Tongue (tissue), 2 donors: ENCODE data around the gene C18orf63. TPM values are rescaled to one million over a fixed set of nuclear protein-coding genes. Genes with fewer than 3 reads are reported as not detected.
A peak's percentile ranks its signal among the peaks of the same experiment; 100 is the strongest.

Experiments used
- DNase-seq: peaks from one replicate; pipeline ENCODE4 v3.0.0-alpha.2; 2015
- total RNA-seq: library from RNA; depleted of rRNA; stranded (reverse); fragments of >200 nt; gene quantifications from one replicate; pipeline ENCODE4 v1.2.3, GENCODE V29; 2014

Gene C18orf63
- total RNA-seq, 1 donor from 2014 or later = not detected

DNA sequence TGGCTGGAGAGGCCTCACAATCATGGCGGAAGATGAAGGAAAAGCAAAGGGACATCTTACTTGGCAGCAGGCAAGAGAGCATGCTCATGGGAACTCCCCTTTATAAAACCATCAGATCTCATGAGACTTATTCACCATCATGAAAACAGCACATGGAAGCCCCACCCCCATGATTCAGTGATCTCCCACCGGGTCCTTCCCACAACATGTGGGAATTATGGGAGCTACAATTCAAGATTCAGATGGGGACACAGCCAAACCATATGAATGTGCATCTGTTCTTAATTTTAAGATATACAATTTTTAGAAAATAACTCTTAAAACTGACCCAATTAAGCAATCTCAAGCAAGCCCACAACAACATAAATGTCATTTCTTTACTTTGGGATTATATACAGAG lies 12.6 kb downstream of the C18orf63 start:
- DNase-seq = peak; percentile 1

DNA sequence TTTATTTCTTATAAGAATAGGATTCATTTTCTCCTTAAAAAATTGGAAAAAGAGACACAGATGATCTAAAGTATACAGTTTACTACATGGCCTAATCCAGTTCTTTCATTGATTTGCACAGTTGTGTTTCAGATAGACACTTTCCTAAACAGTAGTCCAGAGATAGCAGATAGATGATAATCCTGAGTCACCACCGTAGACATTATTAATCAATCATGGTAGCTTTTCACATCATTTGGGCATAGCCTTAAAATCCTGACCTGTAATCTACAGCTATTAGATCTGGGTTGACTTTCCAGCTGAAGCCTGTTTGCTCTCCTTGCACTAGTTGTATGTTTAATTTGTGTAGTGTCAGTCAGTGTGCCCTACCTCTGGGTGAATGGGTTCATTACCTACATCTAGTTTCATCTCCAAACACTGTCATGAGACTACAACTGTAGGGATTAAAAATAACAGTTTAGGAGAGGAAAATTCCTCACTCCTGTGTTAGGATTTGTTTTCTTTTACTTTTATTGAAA lies 14.1 kb downstream of the C18orf63 start:
- DNase-seq = no peak

DNA sequence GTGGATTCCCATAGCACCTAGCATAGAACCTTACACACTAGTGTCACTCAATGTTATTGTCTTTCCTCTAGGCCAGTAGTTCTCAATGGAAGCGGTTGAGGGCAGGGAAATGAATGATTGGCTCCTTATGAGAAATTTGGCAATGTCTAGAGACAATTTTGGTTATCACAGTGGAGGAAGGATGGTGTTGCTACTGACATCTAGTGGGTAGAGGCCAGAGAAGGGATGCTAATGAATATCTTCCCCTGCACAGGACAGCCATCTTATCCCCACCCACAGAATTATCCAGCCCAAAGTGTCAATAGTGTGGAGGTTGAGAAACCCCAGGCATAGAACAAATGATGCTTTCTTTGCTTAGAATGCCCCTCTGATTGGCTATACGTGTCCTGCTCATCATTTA lies 15.8 kb downstream of the C18orf63 start:
- DNase-seq = peak; percentile 6

DNA sequence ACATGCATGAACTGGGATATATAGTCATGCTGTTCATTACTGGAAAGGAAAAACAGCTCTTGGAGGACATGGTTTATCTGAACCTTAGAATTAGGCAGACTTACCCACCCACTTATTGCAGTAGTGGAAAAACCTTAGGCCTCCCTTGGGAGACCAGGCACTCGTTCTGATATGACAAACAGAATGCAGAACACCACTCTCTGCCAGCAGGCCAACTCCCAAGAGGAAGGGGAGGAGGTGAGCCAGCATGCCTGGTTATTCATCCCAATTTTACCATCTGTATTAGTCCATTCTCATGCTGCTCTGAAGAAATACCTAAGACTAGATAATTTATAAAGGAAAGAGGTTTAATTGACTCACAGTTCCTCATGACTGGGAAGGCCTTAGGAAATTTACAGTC lies 17.5 kb downstream of the C18orf63 start:
- DNase-seq = no peak

DNA sequence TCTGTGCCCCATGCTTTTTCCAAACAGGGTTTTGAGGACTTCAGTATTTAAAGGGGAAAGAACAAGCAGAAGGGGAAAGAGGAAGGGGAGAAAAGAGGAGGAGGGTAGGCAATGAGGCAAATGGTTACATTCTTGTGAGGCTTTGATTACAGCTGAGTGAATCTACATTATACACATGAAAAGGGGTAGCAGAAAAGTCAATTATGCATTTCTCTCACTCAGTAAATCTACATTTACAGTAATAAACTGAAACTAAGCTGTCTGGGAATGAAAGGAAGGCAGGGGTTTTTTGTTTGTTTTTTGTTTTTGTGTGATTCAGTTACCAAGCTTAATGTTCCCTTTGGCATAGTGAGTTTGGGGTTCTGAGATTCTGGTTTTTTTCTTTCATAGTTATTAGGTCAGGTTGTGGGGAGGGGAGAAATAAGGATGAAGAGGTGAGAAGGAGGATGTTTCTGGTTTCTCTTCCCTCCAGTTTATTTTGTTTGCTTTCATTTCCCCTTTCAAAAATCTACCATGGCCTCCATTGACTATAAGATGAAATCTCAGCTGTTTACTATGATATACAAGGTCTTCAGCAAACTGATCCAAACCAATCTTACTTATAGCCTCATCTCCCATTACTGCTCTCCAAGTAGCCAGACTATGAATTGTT lies 18.7 kb downstream of the C18orf63 start:
- no peak for DNase-seq

DNA sequence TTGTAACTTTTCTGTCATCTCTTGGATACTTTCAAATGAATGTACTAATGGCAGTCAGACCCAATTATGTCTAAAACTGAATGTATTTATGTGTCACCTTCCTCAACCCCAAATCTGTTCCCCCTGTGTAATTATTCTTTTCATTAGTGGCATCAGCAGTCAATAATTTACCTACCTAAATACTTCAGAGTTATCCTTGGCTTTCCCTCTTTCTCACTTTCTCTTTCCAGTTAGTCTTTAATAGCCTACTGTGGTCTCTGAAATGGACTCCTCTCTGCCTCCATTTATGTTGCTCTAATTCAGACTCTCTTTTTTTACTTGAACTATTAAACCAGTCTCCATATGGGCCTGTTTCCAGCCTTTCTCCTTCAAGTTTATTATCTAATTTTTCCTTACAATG lies 21.0 kb downstream of the C18orf63 start:
- no peak for DNase-seq

DNA sequence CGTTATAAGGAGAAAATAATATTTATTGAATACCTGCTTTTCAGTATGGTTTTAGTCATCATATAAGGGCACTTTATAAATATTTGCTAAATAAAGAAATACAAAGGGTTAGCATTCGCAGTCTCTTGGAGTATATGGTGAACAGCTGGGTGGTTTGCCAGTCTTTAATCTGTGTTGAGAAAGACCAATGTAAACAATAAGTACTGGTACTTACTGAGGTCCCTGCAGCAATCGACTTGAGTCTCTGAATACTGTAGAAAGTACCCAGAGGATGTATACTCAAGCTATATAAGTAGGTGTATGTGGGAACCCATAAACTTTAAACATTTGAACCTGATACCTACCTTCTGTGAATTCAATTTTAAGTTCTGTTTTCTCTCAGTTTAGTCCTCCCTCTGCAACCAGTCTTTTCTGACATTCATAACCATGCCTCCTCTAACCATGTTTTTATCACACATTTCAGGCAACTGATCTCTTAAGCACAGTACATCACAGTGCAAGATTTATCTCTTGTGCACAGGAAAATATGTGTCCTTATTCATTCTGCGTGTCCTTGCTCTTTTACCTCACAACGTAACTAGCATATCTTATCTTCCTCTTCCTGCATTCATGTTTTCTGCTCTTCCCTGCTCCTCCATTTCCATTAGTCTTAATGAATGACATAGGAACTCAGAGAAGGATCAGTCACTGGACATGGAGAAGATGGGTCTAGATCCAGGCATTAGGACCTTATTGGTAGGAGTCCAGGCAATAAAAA lies 21.7 kb downstream of the C18orf63 start:
- DNase-seq = no peak

DNA sequence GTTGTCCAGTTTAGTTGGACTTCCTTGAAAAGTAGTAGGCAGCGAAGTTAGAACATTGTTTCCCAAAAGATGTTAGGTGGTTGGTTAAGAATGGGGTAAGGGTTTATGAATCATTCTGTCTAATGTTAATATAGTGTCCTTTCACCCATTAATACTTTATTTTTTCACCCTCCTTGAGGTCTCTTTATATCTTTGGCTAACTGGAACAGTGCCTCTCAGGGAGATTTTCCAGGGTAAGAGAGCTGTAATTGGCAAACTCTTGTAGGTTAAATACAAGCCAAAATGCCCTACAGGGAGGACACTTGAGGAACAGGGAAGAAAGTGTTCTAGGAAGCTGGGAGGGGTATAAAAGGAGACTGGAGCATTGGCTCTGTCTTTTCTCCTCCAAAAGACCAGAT lies 22.3 kb downstream of the C18orf63 start:
- no peak for DNase-seq

DNA sequence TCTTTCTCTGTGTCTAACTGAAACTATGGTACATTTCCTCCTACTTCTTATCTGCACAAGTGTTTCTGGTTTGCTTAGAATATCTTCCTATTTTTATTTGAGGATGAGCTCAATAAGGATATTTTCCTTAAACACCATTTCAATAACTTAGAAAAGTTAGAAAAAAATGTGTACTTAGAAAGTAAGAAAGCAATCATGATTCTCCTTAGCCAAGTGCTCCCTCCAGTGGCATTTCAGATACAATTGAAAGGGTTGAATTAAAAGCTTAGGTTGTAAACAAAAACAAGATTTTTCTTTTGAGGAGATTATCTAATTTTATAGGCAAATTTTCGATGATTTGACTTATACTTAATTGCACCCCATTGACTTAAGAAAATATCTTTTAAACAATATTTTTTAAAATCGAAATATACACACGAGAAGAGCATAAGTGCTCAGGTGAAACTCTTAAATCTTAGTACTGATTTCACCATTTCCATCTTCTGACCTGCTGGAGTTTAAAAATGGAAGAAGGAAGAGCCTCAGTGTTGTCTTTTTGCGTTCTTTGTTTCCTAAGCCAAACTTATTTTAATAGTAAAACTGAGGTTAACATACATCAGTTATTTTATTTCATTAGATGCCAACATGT lies 26.9 kb downstream of the C18orf63 start:
- DNase-seq = peak; percentile 78

DNA sequence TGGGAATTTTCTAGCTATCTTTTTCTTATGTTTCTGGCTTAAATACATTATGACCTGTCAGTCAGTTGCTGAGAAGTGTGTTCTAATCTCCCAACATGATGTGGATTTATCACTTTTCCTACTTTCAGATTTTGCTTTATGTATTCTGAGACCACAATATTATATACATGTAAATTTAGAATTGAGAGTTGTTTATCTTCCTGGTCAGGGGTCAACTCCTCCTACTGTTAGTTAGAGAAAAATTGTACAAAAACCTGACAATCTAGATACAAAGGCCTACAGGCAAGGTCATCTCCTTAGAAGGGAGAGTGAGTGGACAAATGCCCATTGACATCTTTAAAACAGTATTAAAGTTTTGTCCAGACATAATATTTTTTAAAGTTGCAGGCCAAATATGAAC lies 30.6 kb downstream of the C18orf63 start:
- DNase-seq = no peak

DNA sequence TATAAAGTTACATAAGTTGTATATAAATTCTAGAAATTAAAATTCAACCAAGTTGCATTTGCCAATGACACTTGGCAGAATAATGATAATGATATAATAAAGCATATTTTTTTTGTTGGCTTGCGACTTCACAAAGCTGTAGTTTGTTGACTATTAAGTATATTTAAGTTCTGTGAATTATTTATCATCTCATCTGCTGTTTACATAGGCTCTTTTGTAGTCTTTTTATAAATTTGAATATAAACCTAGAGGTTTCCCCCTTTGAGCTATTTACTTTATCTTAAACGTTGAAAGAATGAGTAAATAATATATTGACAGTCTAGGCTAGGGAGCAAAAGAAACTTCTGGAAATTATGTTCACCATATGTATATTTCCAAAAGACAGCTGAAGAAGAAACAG lies 32.9 kb downstream of the C18orf63 start:
- no peak for DNase-seq

DNA sequence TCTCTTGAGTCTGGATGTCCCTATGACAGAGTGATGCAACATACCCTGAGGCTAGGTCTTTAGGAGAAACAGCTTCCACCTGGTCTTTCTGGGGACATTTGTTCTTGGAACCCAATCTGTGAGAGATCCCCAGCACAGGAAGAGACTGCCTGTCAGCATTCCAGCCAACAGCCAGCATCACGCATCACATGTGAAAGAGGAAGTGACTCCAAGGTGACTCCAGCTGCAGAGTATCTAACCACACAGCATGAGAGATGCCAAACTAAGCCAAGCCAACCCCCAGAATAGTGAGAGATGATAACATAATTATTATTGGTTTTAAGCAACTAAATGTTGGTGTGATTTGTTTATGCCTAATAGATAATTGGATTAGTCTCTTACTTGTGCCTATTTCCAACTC lies 35.7 kb downstream of the C18orf63 start:
- peak; percentile 6 for DNase-seq

DNA sequence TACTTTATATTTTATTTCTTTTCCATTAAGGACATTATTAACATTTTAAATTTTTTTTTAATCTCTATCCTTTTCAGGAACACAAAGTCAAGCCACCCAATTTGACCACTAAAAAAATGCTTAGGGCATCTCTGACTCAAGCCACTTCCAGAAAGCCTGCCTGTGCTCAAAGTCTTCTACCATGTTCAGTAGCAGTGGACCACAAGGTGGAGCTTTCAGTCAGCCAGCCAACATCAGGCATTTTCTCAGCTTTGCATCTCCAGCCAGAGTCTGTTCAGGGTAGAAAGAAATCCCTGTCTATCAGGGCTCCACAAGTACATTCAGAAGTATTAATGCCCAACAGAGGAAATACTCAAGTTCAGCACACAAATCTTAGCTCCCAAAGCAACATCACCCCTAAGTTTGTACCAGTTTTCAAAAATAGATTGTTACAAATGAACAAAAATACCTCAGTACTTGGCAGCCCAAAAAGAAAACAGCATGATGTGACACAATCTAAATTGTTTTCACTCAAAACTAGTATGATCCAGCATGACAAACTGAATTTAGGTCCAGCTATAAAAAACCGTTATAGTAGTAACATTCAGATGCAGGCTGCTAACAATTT lies 37.6 kb downstream of the C18orf63 start:
- DNase-seq = peak; percentile 89

DNA sequence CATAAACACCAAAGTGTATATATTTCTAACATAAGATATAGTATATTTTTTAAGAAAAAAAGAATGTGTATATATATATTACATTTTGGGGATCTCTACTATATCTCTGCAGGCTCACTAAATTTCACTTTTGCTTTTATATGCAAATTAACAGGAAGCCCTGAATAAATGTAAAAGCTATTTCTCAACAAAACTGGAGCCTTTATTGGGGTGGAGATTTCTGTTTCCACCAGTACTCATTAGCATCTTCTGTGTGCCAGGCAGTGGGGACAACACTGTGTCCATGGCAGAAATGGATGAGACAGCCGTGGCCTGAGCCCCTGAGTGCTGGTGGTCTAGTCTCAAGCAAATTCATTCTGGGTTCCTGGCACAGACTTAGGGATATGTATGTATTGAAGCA lies 41.3 kb downstream of the C18orf63 start:
- no peak for DNase-seq

DNA sequence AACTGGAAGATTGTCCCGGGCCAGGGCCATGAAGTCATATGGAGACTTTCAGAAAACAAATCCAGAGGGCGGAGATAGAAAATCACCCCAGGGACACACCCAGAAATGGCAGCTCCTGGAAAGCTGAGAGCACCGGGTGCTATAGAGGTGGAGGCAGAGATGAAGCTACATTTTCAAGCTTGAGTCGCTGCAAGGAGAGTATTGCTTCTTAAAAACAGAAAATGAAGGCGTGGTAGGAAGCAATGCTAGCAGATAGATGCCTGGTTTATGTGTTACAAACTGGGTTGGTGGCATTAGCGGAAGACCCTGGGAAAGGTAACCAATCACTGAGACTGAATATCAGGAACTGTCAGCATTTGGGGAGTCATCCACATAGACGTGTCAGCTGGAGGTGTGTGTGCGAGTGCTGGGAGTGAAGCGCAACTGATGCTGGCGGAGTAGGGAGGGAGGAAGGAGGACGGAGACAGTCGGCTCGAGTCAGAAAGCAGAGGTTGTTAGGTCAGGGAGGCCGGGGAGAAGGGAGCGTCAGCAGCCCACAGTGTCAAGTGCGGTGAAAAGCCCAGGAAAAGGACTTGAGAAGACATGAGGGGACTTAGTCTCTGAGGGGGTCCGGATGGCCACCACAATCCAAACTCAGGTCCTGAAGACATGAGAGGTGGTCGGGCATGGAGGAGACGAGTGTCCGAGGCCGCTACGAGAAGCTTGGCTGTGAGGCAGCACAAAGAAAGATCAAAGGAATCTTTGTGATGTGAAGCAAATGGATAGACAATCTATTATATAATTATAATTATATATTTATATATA lies 45.4 kb downstream of the C18orf63 start:
- DNase-seq = no peak

DNA sequence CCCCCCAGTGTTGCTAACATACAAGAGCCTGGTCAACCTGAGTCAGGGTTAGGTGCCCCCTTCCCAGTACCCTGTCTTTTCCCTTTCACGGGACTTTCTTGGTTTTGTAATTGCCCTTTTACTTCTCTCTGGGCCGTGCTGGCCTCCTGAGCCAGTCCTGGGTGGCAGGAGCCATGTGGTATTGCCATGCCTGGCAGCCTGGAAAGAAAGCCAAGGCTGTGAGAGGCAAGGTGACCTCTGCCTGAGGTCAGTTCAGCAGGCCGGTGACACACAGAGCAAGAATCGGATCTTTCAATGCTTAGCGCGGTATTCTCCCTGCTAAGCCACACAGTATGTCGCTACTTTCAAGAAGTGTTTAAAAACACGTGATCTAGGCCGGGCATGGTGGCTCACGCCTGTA lies 52.3 kb downstream of the C18orf63 start:
- DNase-seq = no peak

DNA sequence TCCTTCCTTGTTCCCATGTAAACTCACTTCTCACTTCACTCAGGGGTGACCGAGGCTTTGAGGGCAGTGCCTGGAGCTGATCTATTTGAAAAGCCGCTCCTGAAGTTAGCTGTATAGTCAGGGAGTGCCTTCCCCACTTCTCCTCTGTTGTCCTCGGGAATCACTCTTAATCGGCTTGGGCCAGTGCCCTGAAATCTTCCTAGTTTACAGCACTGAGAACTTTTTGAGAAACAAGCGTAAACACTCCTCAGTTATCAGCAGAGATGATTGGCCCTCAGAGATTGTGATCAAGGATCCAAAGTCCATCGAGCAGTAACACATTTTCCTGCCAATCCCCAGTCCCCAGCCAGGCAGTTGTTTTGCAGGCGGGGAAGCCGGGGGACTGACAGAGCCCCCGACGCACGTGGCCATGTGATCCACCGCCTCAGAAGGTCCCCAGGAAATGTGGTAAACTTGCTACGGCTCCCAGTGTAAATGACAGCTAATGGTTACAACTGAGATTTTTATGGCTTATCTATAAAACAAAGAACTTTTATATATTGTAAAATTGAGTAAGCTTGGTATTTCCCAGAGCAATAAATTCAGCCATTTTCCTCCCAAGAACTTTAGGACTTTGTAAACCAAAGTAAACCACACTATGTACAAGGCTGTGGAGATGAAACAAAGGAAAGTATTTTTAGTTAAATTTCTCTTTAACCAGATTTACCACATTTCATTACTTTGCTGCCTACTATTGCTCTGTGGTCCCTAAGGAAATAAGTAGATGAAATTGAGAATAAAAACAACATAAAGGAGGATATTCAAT lies 53.5 kb downstream of the C18orf63 start:
- no peak for DNase-seq

DNA sequence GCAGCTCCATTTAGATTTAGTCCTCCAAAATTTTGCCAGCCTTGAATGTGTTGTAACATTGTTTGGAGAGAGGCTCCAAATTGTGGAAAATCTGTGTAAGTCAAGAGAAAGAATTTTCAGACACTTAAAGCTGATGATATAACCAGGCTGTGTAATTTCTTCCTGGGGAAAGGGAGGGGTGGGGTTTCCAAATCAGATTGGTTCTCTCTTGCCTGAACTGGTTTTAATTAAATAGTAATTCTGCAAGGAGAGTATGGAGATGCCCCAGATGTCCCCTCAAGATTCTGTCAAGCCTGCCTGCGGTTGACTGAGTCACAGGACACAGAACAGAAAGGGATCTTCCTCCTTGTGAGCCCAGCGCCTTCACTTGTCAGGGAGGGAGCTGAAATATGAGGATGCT lies 54.5 kb downstream of the C18orf63 start:
- peak; percentile 40 for DNase-seq

DNA sequence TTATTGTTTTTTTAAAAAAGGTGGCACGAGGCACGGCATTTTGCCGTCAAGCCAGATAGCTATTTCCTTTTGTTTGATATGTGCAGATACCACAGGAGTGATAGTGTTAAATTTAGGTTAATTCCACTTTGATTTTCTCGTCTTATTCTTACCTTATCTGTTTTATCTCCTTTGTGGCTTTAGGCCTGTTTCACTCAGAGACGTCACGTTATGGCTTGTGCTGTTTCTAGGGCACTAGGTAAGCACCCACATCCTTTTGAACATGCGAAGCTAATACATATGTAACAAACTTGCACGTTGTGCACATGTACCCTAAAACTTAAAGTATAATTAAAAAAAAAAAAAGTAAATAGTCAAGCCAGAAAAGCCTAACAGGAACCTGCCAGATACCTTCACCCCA lies 57.8 kb downstream of the C18orf63 start:
- DNase-seq = no peak

DNA sequence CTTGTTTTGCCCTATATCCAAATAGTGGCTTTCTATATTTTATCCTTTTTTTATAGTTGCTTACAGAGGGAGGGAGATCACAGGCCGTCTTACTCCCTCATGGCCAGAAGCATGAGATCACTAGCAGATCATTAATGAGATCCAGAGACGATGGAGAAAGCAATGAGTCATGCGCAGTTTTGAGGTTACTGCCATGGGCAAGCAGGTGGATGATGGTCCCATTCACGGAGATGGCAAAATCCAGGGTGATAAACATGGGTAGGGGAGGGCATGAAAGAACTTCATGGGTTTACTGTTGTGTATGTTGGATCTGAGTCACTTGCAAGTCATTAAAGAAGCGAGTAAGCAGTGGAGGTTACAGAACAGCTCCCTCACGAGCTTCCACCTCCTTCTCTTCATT lies 60.4 kb downstream of the C18orf63 start:
- DNase-seq = no peak

DNA sequence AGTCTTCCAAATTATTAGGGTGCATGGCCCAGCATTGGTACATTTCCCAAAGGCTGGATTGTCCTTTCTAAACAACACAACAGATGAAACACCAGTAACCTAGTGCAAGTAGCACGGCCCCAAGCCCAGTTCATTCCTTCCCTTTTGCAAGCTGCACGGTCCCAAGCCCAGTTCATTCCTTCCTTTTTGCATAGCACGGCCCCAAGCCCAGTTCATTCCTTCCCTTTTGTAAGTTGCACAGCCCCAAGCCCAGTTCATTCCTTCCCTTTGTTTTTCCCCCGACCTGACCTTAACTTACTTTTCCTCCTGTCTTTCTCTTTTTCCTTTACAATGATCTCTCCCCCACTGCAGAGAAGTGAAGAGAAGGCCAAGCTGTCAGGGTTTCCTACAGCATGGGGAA lies 60.9 kb downstream of the C18orf63 start:
- DNase-seq = no peak
